Duodenal mucosa (tissue), 2 donors: Measurements from ENCODE around the gene CKS1B.

Source experiments
- H3K27ac ChIP-seq: one replicate; pipeline ENCODE4 v1.7.0; 2013; ENCODE audit warnings: low read depth, low read length
- H3K27me3 ChIP-seq, 2 donors: one replicate each; pipeline ENCODE4 v1.7.0; 2013; ENCODE audit warnings: low read length in 2 of 2, control low read depth in 1 of 2; ENCODE audit not compliant: insufficient read depth in 2 of 2, control insufficient read depth in 1 of 2
- H3K36me3 ChIP-seq, 2 donors: one replicate each; pipeline ENCODE4 v1.7.0; 2013; ENCODE audit warnings: low read length in 2 of 2, control low read depth in 1 of 2; ENCODE audit not compliant: insufficient read depth in 2 of 2, control insufficient read depth in 1 of 2
- H3K4me1 ChIP-seq, 2 donors: one replicate each; pipeline ENCODE4 v1.7.0; 2013; ENCODE audit warnings: low read length in 2 of 2, control low read depth in 1 of 2; ENCODE audit not compliant: insufficient read depth in 2 of 2, control insufficient read depth in 1 of 2
- H3K4me3 ChIP-seq, 2 donors: one replicate each; pipeline ENCODE4 v1.7.0; 2013; ENCODE audit warnings: low read length in 2 of 2, low read depth in 1 of 2
- H3K9ac ChIP-seq, 2 donors: one replicate each; pipeline ENCODE4 v1.7.0; 2013; ENCODE audit warnings: low read length in 2 of 2, low read depth in 1 of 2
- H3K9me3 ChIP-seq, 2 donors: one replicate each; pipeline ENCODE4 v1.7.0; 2013; ENCODE audit warnings: low read length in 2 of 2, control low read depth in 1 of 2; ENCODE audit not compliant: control insufficient read depth in 1 of 2

CKS1B gene

DNA sequence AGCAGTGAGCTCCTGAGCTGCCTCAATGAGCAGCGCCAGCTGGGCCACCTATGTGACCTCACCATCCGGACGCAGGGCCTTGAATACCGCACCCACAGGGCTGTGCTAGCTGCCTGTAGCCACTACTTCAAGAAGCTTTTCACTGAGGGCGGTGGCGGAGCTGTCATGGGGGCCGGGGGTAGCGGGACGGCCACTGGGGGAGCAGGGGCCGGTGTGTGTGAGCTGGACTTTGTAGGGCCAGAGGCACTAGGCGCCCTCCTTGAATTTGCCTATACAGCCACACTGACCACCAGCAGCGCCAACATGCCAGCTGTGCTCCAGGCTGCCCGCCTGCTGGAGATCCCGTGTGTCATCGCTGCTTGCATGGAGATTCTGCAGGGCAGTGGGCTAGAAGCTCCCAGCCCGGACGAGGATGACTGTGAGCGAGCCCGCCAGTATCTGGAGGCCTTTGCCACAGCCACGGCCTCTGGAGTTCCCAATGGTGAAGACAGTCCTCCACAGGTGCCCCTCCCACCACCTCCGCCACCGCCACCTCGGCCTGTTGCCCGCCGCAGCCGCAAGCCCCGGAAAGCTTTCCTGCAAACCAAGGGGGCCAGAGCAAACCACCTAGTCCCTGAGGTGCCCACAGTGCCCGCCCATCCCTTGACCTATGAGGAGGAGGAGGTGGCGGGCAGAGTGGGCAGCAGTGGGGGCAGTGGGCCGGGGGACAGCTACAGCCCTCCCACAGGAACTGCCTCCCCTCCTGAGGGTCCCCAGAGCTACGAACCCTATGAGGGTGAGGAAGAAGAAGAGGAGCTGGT is 40.4 kb downstream of the CKS1B start:
- Histone ChIP-seq H3K9me3 (no peaks in the 10 kb centered on the region), H3K27me3 (no peaks in the 10 kb centered on the region), H3K4me1 (peaks cover 76 to 83% of the 10 kb centered on the region in 2 donors), H3K4me3 (no peak overlapping the region), H3K36me3 (peaks cover 39 to 41% of the 10 kb centered on the region in 2 donors), H3K27ac (no peak overlapping the region), H3K9ac (peak overlapping the region; percentile 1 to 69)

- Histone ChIP-seq H3K27me3 (no peaks in the 10 kb centered on the region), H3K9ac (peak overlapping the region in 1 of 2 donors; percentile 69), H3K36me3 (peaks cover 39 to 41% of the 10 kb centered on the region in 2 donors), H3K27ac (no peak overlapping the region), H3K9me3 (no peaks in the 10 kb centered on the region), H3K4me1 (peaks cover 70 to 76% of the 10 kb centered on the region in 2 donors), H3K4me3 (no peak overlapping the region)
Observed at GRCh38 chr1:155015527-155016230, 41.2 kb downstream of the CKS1B start.

DNA sequence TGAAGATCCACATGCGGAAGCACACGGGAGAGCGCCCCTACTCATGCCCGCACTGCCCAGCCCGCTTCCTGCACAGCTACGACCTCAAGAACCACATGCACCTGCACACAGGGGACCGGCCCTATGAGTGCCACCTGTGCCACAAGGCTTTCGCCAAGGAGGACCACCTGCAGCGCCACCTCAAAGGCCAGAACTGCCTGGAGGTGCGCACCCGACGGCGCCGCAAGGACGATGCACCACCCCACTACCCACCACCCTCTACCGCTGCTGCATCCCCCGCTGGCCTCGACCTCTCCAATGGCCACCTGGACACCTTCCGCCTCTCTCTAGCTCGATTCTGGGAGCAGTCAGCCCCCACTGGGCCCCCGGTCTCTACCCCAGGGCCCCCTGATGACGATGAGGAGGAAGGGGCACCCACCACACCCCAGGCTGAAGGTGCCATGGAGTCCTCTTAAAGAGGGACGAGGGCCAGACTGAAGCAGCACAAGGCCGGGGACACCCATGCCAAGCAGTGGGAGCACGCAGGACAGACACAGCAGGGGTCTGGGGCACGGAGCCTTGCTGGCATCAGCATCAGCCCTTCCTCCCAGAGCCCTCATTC is 41.9 kb downstream of the CKS1B start:
- H3K27me3 ChIP-seq: no peaks in the 10 kb centered on the region
- H3K36me3 ChIP-seq: peaks cover 39 to 41% of the 10 kb centered on the region in 2 donors
- H3K4me1 ChIP-seq: peaks cover 63 to 69% of the 10 kb centered on the region in 2 donors
- peak overlapping the region; percentile 82 for H3K27ac ChIP-seq
- peak overlapping the region; percentile 43 to 60 for H3K4me3 ChIP-seq
- H3K9ac ChIP-seq: peak overlapping the region; percentile 69 to 79
- no peaks in the 10 kb centered on the region for H3K9me3 ChIP-seq

GRCh38 chr1:155017041-155017945 is 42.8 kb downstream of the CKS1B start:
- Histone ChIP-seq H3K4me1 (peaks cover 53 to 61% of the 10 kb centered on the region in 2 donors), H3K27ac (peak overlapping the region; percentile 82), H3K9ac (peak overlapping the region; percentile 69 to 79), H3K27me3 (no peaks in the 10 kb centered on the region), H3K4me3 (peak overlapping the region; percentile 58 to 60), H3K36me3 (peaks cover 39 to 41% of the 10 kb centered on the region in 2 donors), H3K9me3 (no peaks in the 10 kb centered on the region)

DNA sequence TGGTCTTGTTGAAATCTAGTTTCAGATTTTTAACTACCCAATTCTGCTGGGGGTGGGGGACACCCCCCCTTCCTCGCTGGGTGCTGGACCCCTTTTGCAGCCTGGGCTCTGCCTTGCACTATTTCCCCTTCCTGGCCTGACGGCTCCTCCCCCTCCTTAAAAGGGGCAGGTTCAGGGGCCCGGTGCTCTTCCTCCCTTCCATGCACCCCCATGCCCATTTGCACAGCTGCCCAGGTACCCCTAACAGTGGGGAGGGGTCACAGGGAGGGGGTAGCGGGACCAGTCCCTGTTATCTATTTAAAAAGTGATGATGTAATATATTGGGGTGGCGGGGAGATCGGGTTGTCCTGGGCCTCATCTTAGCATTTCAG is 43.5 kb downstream of the CKS1B start:
- H3K36me3 ChIP-seq: peaks cover 39 to 40% of the 10 kb centered on the region in 2 donors
- no peaks in the 10 kb centered on the region for H3K9me3 ChIP-seq
- peak overlapping the region; percentile 82 for H3K27ac ChIP-seq
- H3K9ac ChIP-seq: peak overlapping the region; percentile 36 to 79
- peaks cover 52 to 58% of the 10 kb centered on the region in 2 donors for H3K4me1 ChIP-seq
- H3K4me3 ChIP-seq: peak overlapping the region; percentile 58 to 60
- no peaks in the 10 kb centered on the region for H3K27me3 ChIP-seq

DNA sequence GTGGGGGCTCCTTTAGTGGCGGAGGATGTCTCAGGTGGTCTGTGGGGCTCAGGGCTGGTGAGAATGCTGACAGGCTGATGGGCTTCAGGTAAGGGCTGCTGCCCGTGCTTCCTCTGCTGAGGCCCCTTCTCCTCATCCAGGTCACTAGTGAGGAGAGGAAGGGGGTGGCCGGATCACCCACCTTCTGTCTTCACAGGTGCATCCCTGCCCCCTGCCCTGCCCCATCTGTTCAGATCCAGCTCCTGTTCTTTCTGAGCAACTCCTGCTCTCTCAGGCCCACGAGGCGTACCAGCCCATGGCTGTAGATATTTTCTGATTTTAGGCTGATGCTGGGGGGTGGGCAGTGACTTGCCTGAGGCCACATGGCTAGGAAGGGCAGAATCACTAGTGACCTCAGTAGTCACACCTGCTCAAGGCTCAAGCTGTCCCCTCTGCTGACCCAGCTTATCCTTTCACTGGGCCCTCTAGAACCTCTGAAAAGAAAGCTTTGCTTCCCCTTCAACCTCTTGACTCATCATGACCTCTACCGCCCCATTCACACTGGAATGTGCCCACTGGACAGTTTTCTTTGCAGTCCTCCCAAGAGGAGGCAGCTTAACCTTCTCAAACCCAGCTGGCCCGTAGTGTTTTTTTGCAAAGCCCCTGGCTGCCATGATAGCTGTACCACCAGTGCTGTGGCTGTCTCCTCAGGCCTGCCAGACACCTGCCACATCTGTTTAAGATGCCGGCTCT is 44.3 kb downstream of the CKS1B start:
- Histone ChIP-seq H3K9ac (no peak overlapping the region), H3K4me3 (no peak overlapping the region)

DNA sequence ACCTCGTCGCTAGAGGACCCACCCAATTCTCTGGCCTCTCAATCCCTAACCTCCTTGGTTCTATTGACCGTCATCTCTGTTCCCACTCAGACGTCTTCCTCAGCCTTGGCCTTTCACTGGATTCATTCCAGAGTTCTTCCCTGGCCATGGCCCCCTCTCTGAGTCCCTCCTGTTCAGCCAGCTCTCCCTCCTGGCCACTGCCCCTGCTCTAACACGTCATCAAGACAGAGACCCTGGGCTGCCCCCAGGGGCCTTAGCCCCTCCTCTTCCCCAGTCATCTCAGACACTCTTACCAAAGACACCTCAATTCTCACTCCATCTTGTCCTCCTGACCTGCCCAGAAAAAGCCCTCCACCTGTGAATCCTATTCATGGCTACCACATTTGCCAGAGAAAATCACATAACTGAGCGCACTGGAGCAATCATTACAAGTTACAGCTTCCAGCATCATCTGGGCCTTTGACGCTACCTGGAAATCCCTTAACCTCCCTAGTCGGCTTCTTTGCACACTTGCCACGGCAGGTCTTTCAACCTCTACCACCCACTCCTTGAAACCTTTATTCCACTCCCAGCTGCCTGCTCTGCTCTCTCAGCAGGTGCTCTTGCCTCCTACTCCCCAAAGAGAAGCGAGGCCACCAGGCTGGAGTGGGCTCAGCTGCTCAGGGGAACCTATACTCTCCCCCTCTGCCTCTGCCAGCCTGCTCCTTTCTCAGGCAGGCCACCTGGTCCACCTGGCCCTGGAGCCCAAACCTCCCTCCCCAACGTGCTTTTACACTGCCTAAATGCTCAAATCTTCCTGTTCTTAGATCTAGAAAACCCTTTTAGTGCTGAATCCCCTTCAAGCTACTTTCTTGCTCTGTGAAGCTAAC is 45.1 kb downstream of the CKS1B start:
- Histone ChIP-seq H3K9me3 (no peaks in the 10 kb centered on the region), H3K4me1 (peaks cover 42 to 46% of the 10 kb centered on the region in 2 donors), H3K4me3 (no peak overlapping the region), H3K9ac (no peak overlapping the region), H3K36me3 (peaks cover 27 to 31% of the 10 kb centered on the region in 2 donors), H3K27me3 (no peaks in the 10 kb centered on the region), H3K27ac (no peak overlapping the region)

More for the DNA sequence above, 44.3 kb downstream of the CKS1B start:
- H3K9me3 ChIP-seq: no peaks in the 10 kb centered on the region
- H3K4me1 ChIP-seq: peaks cover 51 to 54% of the 10 kb centered on the region in 2 donors
- H3K27me3 ChIP-seq: no peaks in the 10 kb centered on the region
- H3K27ac ChIP-seq: no peak overlapping the region
- H3K36me3 ChIP-seq: peaks cover 35 to 39% of the 10 kb centered on the region in 2 donors

- no peaks in the 10 kb centered on the region for H3K9me3 ChIP-seq
- no peaks in the 10 kb centered on the region for H3K27me3 ChIP-seq
- H3K27ac ChIP-seq: no peak overlapping the region
- peaks cover 9 to 10% of the 10 kb centered on the region in 2 donors for H3K36me3 ChIP-seq
- no peak overlapping the region for H3K4me3 ChIP-seq
- H3K4me1 ChIP-seq: peaks cover 17 to 24% of the 10 kb centered on the region in 2 donors
- no peak overlapping the region for H3K9ac ChIP-seq
Observed at GRCh38 chr1:155022136-155022926, 47.9 kb downstream of the CKS1B start.
